ENCODE data around the gene POLRMT. TPM values are rescaled to one million over a fixed set of nuclear protein-coding genes. Genes with fewer than 3 reads are reported as not detected.
A peak's percentile ranks its signal among the peaks of the same experiment; 100 is the strongest.

Gene POLRMT
- total RNA-seq, 1 donor from 2014 or later = 58.2 TPM

- peaks cover 13% of the 10 kb centered on the region for H3K27me3 Mint-ChIP-seq
- no peak for ATAC-seq (ENCODE audit: low read depth)
- intact Hi-C loops (cut with micrococcal nuclease) = no loop called here
- TF ChIP-seq CTCF (IDR thresholded peaks at IDR 0.05) = no peak
- peaks cover 11% of the 10 kb centered on the region for H3K4me1 Mint-ChIP-seq
- H3K27ac Mint-ChIP-seq = no peak overlapping the region
- POLR2A ChIA-PET = interaction anchor here (0.6 kb wide), 1 partner anchor 72 kb away, joined by 3 read pairs; the partner anchor contains the start of gene RNF126
- CTCF ChIA-PET = no interaction called here
- H3K4me3 Mint-ChIP-seq = peak overlapping the region; percentile 44
- no peak for DNase-seq
- H3K36me3 Mint-ChIP-seq (ENCODE audit: low read depth) = no peaks in the 10 kb centered on the region
- H3K9me3 Mint-ChIP-seq = no peaks in the 10 kb centered on the region
These were observed 42.0 kb downstream of the POLRMT start for GRCh38 chr19:591099-591958.

GRCh38 chr19:590750-591098, 42.6 kb downstream of the POLRMT start:
- Mint-ChIP-seq H3K9me3 (no peaks in the 10 kb centered on the region), H3K27me3 (peaks cover 14% of the 10 kb centered on the region), H3K4me1 (peaks cover 11% of the 10 kb centered on the region), H3K27ac (no peak overlapping the region), H3K36me3 (ENCODE audit: low read depth) (no peaks in the 10 kb centered on the region), H3K4me3 (no peak overlapping the region)
- DNase-seq (no peak), ATAC-seq (ENCODE audit: low read depth) (no peak)
- intact Hi-C loops (cut with micrococcal nuclease) = no loop called here
- TF ChIP-seq CTCF (IDR thresholded peaks at IDR 0.05) = no peak
- ChIA-PET CTCF (no interaction called here), POLR2A (no interaction called here)

GRCh38 chr19:590396-590745, 43.0 kb downstream of the POLRMT start:
- CTCF ChIA-PET = no interaction called here

GRCh38 chr19:589693-590395, 43.5 kb downstream of the POLRMT start, which contains the start of gene HCN2:
Gene HCN2, plus strand, starts transcription at chr19:589881. Its CDS starts 65 bp downstream, at chr19:589946.
- intact Hi-C loops (cut with micrococcal nuclease) = loop anchor here (2.0 kb wide), 1 partner anchor 43 kb away; the partner anchor contains the start of gene POLRMT
- ChIA-PET POLR2A (no interaction called here), CTCF (no interaction called here)
- TF ChIP-seq CTCF (IDR thresholded peaks at IDR 0.05) = no peak
- H3K9me3 Mint-ChIP-seq = no peaks in the 10 kb centered on the region
- H3K27me3 Mint-ChIP-seq = peaks cover 14% of the 10 kb centered on the region
- no peaks in the 10 kb centered on the region for H3K36me3 Mint-ChIP-seq (ENCODE audit: low read depth)
- DNase-seq (no peak), ATAC-seq (ENCODE audit: low read depth) (no peak)
- H3K4me3 Mint-ChIP-seq = peak within 1 kb of the TSS; percentile 44
- peaks cover 11% of the 10 kb centered on the region for H3K4me1 Mint-ChIP-seq
- H3K27ac Mint-ChIP-seq = no peak within 1 kb of the TSS

More at GRCh38 chr19:590396-590745, 43.0 kb downstream of the POLRMT start:
- POLR2A ChIA-PET = no interaction called here
- H3K27ac Mint-ChIP-seq = no peak overlapping the region
- H3K4me1 Mint-ChIP-seq = peaks cover 11% of the 10 kb centered on the region
- H3K9me3 Mint-ChIP-seq = no peaks in the 10 kb centered on the region
- TF ChIP-seq CTCF (IDR thresholded peaks at IDR 0.05) = no peak
- H3K4me3 Mint-ChIP-seq = no peak overlapping the region
- no peaks in the 10 kb centered on the region for H3K36me3 Mint-ChIP-seq (ENCODE audit: low read depth)
- DNase-seq = no peak
- intact Hi-C loops (cut with micrococcal nuclease) = no loop called here
- peak; percentile 22 for ATAC-seq (ENCODE audit: low read depth)
- H3K27me3 Mint-ChIP-seq = peaks cover 14% of the 10 kb centered on the region
